AML-193 (cell line): ENCODE data around the gene SLC35D1.
"Not testable (repeated sequence)": the region's sequence is repeated elsewhere in the genome, so short reads cannot be mapped to it uniquely, and the experiment has no call there.

Experiments
- DNase-seq, 2 experiments: peaks; one replicate each; lab custom pipeline; 2025; lab: John Stamatoyannopoulos, UW

The SLC35D1 gene

GRCh38 chr1:67053785-67054772 is at the start of gene SLC35D1:
Gene SLC35D1 (minus strand): TSS chr1:67054148. CDS start chr1:67054013, 135 bp downstream.
- DNase-seq, result peak; percentile 51 to 65

- DNase-seq, result no peak
Observed at GRCh38 chr1:67103548-67103947, 49.6 kb upstream of the SLC35D1 start.

DNA sequence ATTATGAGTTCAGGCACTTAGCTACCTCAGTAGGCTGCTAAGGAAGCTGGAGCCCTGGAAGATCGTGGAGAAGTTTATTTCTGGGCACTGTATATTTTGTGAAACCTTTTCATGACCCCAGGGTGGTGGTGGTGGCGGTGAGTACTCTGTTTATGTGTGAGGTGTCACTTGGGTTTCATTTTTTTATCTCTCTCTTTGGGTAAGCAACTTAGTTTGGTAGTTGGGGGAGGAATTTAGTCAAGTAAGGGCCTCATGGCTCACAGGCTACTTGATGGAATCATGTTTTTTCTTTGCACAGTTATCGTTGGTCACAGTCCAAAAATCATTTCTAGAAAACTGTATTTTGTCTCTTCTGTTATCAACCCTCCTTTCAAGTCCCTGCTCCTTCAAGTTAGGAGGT is 46.9 kb upstream of the SLC35D1 start:
- no peak for DNase-seq

DNA sequence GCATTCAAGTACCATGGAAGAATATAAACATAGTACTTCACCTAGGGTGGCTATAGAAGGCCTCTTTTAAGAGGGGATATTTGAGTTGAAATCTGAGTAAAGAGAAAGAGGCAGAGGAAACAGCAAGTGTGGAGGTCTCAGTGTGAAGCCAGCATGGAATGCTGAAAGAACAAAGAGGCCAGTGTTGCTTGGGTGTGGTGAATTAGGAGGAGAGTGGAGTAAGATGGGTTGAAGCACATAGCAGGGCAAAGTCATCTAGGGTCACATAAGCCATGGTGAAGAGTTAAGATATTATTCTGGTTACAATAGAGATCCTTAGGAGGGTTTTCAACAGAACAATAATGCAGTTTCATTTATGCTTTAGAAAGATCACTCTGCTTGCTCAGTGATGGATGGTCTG is 43.4 kb upstream of the SLC35D1 start:
- DNase-seq, result no peak

DNA sequence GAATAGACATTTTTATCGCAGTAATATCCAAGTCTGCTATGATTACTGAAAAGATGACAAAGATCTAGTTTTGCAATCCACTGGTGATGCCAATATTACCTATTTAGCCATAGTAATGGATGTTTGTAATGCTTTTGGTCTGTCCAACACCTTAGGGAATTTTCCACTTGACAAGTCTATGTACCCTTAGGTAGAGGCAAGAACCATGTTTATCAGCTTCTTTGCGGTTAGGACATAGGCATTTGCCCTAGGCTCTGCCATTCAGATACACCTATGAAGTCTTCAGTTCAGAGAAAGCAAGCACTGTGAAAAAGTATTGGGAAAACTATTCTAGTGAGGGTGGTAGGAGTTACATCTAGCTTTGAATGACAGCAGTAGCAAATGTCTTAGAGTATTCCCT is 40.2 kb upstream of the SLC35D1 start:
- DNase-seq, result no peak

GRCh38 chr1:67089685-67090208 is 35.8 kb upstream of the SLC35D1 start:
- no peak for DNase-seq

- DNase-seq, result no peak
Observed at GRCh38 chr1:67088440-67088839, 34.5 kb upstream of the SLC35D1 start.

DNA sequence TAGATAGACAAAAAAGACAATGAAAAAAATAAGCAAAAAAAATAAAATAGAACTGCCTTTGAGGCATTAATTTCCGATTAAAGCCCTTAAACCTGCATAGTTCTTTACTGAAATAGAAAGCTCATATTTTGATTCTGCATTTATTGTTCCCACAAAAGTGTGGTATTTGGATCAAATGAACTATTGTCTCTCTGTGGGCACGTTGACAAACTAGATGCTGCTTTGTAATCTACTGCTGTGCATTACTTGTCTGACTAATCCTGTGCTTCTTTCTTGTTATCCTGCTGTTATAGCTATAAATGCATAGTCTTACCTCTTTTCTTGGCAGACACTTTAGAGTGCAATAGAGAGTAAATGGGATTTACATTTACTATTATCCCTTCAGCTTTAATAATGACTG is 31.4 kb upstream of the SLC35D1 start:
- DNase-seq, result no peak

GRCh38 chr1:67084765-67085318 is 30.9 kb upstream of the SLC35D1 start:
- DNase-seq, result no peak

GRCh38 chr1:67078291-67078690 is 24.3 kb upstream of the SLC35D1 start:
- no peak for DNase-seq

DNA sequence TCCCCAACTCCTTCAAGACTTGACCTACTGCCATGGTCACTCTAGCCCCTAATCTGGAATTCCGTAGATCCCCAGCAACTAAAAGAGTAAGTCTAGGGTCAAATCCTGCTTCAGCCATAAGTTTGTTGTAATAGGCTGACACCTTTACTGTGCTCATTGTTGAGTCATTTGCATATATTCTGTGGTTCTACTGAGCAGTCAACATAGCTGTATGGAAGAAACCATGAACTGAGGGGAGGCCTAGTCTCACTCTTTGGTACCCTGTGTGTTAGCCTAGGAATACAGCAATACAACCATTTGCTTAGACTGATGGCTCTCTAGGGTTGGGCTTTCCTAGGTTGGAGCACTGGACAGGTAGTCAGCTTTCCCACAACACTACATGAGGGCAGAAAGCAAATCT is 23.6 kb upstream of the SLC35D1 start:
- no peak for DNase-seq

- no peak for DNase-seq
Observed at GRCh38 chr1:67072749-67073148, 18.8 kb upstream of the SLC35D1 start.

DNA sequence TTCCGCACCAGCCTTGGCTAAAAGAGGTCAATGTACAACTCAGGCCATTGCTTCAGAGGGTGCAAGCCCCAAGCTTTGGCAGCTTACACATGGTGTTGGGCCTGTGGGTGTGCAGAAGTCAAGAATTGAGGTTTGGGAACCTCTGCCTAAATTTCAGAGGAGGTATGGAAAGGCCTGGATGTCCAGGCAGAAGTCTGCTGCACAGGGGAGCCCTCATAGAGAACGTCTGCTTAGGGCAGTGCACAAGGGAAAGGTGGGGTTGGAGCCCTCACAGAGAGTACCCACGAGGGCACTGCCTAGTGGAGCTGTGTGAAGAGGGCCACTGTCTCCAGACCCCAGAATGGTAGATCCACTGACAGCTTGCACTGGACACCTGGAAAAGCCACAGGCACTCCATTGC is 13.7 kb upstream of the SLC35D1 start:
- not testable (repeated sequence) for DNase-seq

GRCh38 chr1:67062412-67062811 is 8.5 kb upstream of the SLC35D1 start:
- DNase-seq, result no peak

GRCh38 chr1:67061266-67061665 is 7.3 kb upstream of the SLC35D1 start:
- no peak for DNase-seq

DNA sequence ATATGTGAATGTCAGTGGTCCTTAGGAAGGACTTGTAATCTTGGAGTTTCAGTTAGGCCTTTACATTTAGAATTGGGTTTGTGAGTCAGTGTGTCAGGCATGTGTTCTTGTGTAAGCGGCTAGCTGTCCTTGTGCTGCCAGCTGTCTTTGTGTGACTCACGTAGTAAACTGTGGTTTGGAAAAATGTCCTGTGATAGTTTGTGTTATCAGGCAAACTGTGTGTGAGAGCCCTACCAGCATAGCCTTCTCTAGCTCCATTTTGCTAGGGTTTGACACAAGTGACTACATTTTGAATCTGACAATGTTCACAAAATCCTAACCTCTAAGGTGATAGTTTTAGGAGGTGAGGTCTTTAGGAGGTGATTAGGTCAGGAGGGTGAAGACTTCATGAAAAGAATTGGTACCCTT is 6.9 kb upstream of the SLC35D1 start:
- no peak for DNase-seq

GRCh38 chr1:67059346-67059745 is 5.4 kb upstream of the SLC35D1 start:
- DNase-seq, result no peak

DNA sequence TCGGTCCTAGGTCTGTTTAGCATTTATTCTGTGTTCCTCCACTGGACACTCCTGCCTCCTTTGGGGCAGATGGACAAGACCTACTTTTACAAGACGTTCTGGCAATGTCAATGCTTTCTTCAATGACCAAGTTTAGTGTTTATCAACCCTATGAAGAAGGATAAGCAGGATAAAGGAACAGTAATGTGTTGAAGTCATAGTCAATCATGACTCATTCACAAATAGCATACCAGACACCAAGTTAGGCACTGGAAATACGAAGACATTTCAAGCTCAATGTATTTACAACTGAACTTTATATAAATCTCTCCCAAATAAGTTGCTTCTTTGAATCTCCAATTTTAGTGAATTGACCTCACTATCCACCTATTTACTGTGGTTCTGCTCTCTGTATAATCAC is 4.8 kb upstream of the SLC35D1 start:
- no peak for DNase-seq

- no peak for DNase-seq
Observed at GRCh38 chr1:67058242-67058641, 4.3 kb upstream of the SLC35D1 start.

- DNase-seq, result no peak
Observed at GRCh38 chr1:67053535-67053784, 488 bp downstream of the SLC35D1 start.

- DNase-seq, result peak; percentile 25 to 36
Observed at GRCh38 chr1:67052741-67053534, 1.0 kb downstream of the SLC35D1 start.

- no peak for DNase-seq
Observed at GRCh38 chr1:67051196-67051595, 2.8 kb downstream of the SLC35D1 start.
